B cell (primary cell): Measurements from ENCODE around the gene PARVB. TPM values are rescaled to one million over a fixed set of nuclear protein-coding genes. Genes with fewer than 3 reads are reported as not detected.

Experiments
- ATAC-seq: fragments of 200-7000 bp; cut with Tn5 transposase; one replicate; pipeline ENCODE4 v1.10.0; 2021; ENCODE audit warnings: low read depth, mild to moderate bottlenecking, moderate number of reproducible peaks, moderate library complexity
- CTCF ChIA-PET: fragments of 350-600 bp; sonication (Branson Sonifier 250); formaldehyde crosslinking; loops from one replicate; lab custom pipeline; 2021; ENCODE audit warnings: antibody characterized with exemption, inconsistent platforms; lab: Charles Lee
- POLR2A ChIA-PET: fragments of 350-600 bp; sonication (Branson Sonifier 250); formaldehyde crosslinking; loops from one replicate; lab custom pipeline; 2021; ENCODE audit warnings: antibody characterized with exemption; lab: Charles Lee
- DNase-seq: peaks from one replicate; pipeline ENCODE4 v3.0.0; 2013
- H2AFZ ChIP-seq: 2 replicates; pipeline ENCODE4 v1.6.1; 2012; ENCODE audit warnings: mild to moderate bottlenecking, low read depth, low read length; ENCODE audit not compliant: insufficient read depth, poor library complexity, severe bottlenecking
- H3K27ac ChIP-seq, 2 donors: 1 replicate in 1 of 2; 2 replicates in 1 of 2; pipeline ENCODE4 v1.5.1; 2012 to 2013; ENCODE audit warnings: low read length in 2 of 2, mild to moderate bottlenecking in 2 of 2, moderate library complexity in 1 of 2
- H3K27me3 ChIP-seq, 4 experiments: fragments of 200-600 bp in 1 of 4; sonication (generic) in 1 of 4; replicated peaks in 1 of 4; 1 replicate in 2 of 4; 2 replicates in 2 of 4; pipeline versions ENCODE4 v1.6.1 to v1.7.0; 2013 to 2016; ENCODE audit warnings: low read length in 3 of 4, mild to moderate bottlenecking in 2 of 4, mixed read lengths in 1 of 4, moderate library complexity in 1 of 4; ENCODE audit not compliant: insufficient read depth in 4 of 4, control insufficient read depth in 3 of 4; ENCODE audit errors: control extremely low read depth in 1 of 4
- H3K36me3 ChIP-seq, 2 experiments: replicated peaks in 1 of 2; 1 replicate in 1 of 2; 2 replicates in 1 of 2; pipeline versions ENCODE4 v1.6.1 to v1.7.1; 2013; ENCODE audit warnings: low read length in 1 of 2; ENCODE audit not compliant: insufficient read depth in 2 of 2, control insufficient read depth in 1 of 2; ENCODE audit errors: control extremely low read depth in 1 of 2, extremely low read depth in 1 of 2
- H3K4me1 ChIP-seq, 2 donors: fragments of 200-600 bp in 1 of 2; sonication (generic) in 1 of 2; 1 replicate in 1 of 2; 2 replicates in 1 of 2; pipeline versions ENCODE4 v1.5.1 to v1.6.1; 2013 to 2017; ENCODE audit warnings: low read length in 2 of 2; ENCODE audit not compliant: control insufficient read depth in 2 of 2, insufficient read depth in 2 of 2
- H3K4me2 ChIP-seq: replicated peaks from 2 replicates; pipeline ENCODE3; 2012; ENCODE audit warnings: mild to moderate bottlenecking, low read depth, low read length; ENCODE audit not compliant: poor library complexity, severe bottlenecking
- H3K4me3 ChIP-seq, 5 experiments: fragments of 200-600 bp in 1 of 5; sonication (generic) in 1 of 5; 1 replicate in 3 of 5; 2 replicates in 2 of 5; pipeline versions ENCODE4 v1.5.1 to v1.7.0; 2011 to 2016; ENCODE audit warnings: low read length in 4 of 5, mild to moderate bottlenecking in 4 of 5, low read depth in 2 of 5, control low read depth in 1 of 5, moderate library complexity in 1 of 5; ENCODE audit not compliant: insufficient read depth in 1 of 5; ENCODE audit errors: control extremely low read depth in 1 of 5, extremely low read depth in 1 of 5
- H3K79me2 ChIP-seq: fragments of 200-600 bp; sonication (generic); one replicate; pipeline ENCODE4 v1.6.0; 2016; ENCODE audit warnings: low read length; ENCODE audit not compliant: control insufficient read depth, insufficient read depth
- H3K9ac ChIP-seq: fragments of 200-600 bp; sonication (generic); 2 replicates; pipeline ENCODE4 v1.6.1; 2017; ENCODE audit warnings: mild to moderate bottlenecking, low read length, moderate library complexity
- H3K9me3 ChIP-seq, 3 donors: one replicate each; pipeline versions ENCODE4 v1.6.1 to v1.7.1; 2013; ENCODE audit warnings: low read length in 2 of 3; ENCODE audit not compliant: control insufficient read depth in 2 of 3, insufficient read depth in 1 of 3; ENCODE audit errors: control extremely low read depth in 1 of 3
- H4K20me1 ChIP-seq: 2 replicates; pipeline ENCODE4 v1.6.0; 2012; ENCODE audit warnings: mild to moderate bottlenecking, low read length; ENCODE audit not compliant: insufficient read depth, control insufficient read depth, poor library complexity, severe bottlenecking
- H3K27ac Mint-ChIP-seq: one replicate; pipeline ENCODE4 v1.8.0; 2021; ENCODE audit warnings: mixed read lengths
- H3K27me3 Mint-ChIP-seq: one replicate; pipeline ENCODE4 v1.8.0; 2021; ENCODE audit warnings: mixed read lengths
- H3K4me1 Mint-ChIP-seq: one replicate; pipeline ENCODE4 v1.8.0; 2021; ENCODE audit warnings: mixed read lengths
- H3K4me3 Mint-ChIP-seq: one replicate; pipeline ENCODE4 v1.8.0; 2021; ENCODE audit warnings: mixed read lengths
- H3K9me3 Mint-ChIP-seq: one replicate; pipeline ENCODE4 v1.8.0; 2022; ENCODE audit warnings: mixed read lengths; ENCODE audit not compliant: insufficient read depth
- CTCF ChIP-seq: fragments of 200-600 bp; IDR thresholded peaks from one replicate; pipeline ENCODE4 v1.8.0; 2022; ENCODE audit warnings: antibody characterized with exemption, mild to moderate bottlenecking
- EZH2 ChIP-seq: IDR thresholded peaks from 2 replicates; pipeline ENCODE4 v1.6.1; 2012; ENCODE audit warnings: borderline replicate concordance, low read depth, mild to moderate bottlenecking, moderate library complexity, low read length; ENCODE audit not compliant: insufficient read depth, poor library complexity, severe bottlenecking
- WGBS: methylation state at CpG from one replicate; pipeline ENCODE4 v1.1.5; 2013; ENCODE audit warnings: missing lambda C conversion rate; ENCODE audit not compliant: insufficient coverage; 5-methylcytosine and 5-hydroxymethylcytosine counted together
- intact Hi-C: fragments of 100-400 bp; cut with micrococcal nuclease; formaldehyde crosslinking; loops from one replicate; pipeline ENCODE4 v1.10.0; 2022
- polyA plus RNA-seq: library from polyadenylated mRNA; depleted of rRNA; stranded (reverse); fragments of >200 nt; gene quantifications from 2 replicates; pipeline ENCODE4 v1.2.3, GENCODE V29; 2012
- total RNA-seq, 2 donors: library from RNA; stranded (reverse); fragments of 120-200 nt in 1 of 2; gene quantifications; 1 replicate in 1 of 2; 2 replicates in 1 of 2; pipeline versions ENCODE4 v1.2.3 to v1.2.4, GENCODE V29; 2013 to 2022

Gene PARVB
- total and polyA plus RNA-seq, 2 donors (not counting 1 experiment from before 2014, with no cell fraction given) = 48.0 to 49.4 TPM

- Histone ChIP-seq H3K79me2 (peaks cover 83% of the 10 kb centered on the region), H3K4me3 (no peak overlapping the region), H3K27ac (no peak overlapping the region), H3K4me2 (no peak overlapping the region), H3K9me3 (no peaks in the 10 kb centered on the region), H4K20me1 (peaks cover 42% of the 10 kb centered on the region), H3K9ac (no peak overlapping the region), H2AFZ (no peak overlapping the region), H3K27me3 (no peaks in the 10 kb centered on the region), H3K36me3 (peaks cover 0 to 2% of the 10 kb centered on the region in 2 experiments), H3K4me1 (peaks cover 10 to 11% of the 10 kb centered on the region in 2 donors)
- no peak overlapping the region for H3K4me3 Mint-ChIP-seq
- CTCF ChIA-PET = interaction anchor here (1.3 kb wide), 1 partner anchor 45 kb away, joined by 6 read pairs; no protein-coding TSS in a partner anchor
- DNase-seq (no peak), ATAC-seq (no peak)
- POLR2A ChIA-PET = no interaction called here
- peaks cover 25% of the 10 kb centered on the region for H3K4me1 Mint-ChIP-seq
- 95% methylated on average over 9 of the region's 9 CpGs for WGBS
- intact Hi-C loops = no loop called here
- no peak overlapping the region for H3K27ac Mint-ChIP-seq
- H3K9me3 Mint-ChIP-seq = no peaks in the 10 kb centered on the region
- no peaks in the 10 kb centered on the region for H3K27me3 Mint-ChIP-seq
- TF ChIP-seq CTCF (no peak), EZH2 (no peak)
Observed at GRCh38 chr22:44037519-44038375, 13.6 kb downstream of the PARVB start.
